ENCODE measurements around the gene MICAL3.
A peak's percentile ranks its signal among the peaks of the same experiment; 100 is the strongest.

MICAL3 gene

DNA sequence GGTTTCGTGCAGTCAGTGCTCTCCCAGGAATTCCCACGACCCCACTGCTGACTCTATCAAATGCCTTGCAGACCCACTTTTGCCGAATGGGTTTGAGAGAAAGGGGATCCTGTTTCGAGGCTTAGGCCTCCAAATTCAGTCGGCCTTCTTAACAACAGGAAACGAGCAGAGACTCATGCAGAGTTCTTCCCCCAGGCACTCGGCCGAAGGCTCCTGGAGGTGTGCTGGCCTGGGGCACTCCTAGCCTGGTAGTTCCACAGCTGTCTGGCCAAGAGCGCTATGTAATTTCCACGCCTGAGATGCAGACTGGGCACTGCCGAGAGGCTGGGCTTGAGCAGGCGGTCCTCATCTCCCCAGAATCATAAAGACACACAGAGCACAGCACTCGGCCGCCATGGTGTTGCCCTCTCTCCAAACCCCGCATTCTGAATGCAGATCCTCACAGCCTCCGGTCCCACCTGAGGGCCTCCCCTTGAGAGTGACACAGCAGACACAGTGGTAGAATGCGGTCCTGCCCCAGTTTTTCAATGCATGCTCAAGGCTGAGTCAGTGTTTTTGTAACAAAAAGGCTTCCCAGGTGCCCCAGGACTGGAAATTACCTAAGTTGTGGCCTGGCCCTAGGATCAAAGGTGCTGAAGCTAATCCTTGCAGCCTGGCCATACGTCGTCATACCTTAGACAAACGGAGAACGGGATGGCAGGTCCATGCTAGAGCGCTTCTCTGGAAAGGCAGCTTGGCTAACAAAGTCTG, 219.9 kb downstream of the MICAL3 start:
- no peak for DNase-seq

DNA sequence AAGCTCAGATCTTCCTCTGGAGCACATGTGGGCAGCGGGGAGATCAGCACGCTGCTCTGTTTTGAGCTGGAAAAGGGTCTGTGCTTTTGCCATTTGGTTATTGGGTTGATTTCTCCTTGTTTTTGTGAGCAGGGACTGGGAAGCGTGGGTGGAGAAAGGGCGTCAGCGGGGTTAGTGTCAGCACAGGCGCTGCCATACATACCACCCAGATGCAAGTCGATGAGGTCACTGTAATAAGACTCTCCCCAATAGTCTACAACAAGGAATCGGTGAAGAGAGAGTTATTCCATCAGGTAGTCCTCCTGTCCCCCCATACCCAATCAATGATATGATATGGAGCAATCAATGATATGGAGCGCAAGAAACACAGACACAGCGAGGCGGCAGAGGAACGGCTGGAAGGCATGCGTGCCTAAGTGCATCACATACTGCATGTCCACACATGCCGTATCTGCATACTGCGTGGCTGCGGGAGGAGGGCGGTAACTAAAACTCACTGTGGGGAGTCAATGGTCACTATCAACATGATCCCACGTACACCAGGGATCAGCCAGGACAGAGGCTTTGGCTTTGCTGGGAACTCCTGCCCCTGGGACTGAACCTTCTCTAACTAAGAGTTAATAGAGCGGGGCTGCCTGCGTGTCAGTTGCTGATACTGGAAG, 220.6 kb downstream of the MICAL3 start:
- DNase-seq, result no peak

DNA sequence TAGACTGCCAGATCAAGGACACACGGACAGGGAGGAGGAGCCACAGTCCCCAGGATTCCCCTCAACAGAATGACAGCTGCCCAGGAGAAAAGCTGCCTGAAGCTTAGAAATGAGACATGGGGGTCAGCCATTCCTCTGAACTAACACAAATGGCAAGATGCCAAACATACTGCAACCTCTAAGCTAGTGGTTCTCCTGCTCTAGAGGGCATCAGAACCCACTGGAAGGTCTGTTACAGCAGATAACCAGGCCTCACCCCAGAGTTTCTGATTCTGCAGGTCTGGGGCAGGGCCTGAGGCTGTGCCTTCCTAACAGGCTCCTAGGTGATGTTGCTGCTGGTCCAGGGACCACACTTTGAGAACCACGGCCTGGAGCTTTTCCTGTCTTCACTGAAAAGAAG, 221.5 kb downstream of the MICAL3 start:
- DNase-seq, result no peak

DNA sequence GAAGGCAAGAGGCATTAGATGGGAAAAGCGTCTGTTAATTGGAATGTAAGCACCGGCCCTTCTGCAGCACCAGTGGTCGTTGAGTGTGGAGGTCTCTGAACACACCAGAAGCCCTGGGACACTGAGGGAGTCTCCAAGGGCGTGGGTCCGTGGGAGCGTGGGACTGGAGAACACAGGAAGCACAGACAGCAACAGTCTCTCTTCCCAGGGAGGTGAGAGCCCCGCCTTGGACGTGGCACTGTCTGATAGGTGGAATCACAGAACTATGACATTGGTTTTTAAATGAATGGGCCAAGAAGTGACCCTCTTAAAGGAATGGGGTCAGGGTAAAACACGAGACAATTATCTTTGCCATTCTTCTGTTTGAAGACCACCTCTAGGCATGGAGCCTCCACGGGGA, 221.9 kb downstream of the MICAL3 start:
- DNase-seq, result no peak

DNA sequence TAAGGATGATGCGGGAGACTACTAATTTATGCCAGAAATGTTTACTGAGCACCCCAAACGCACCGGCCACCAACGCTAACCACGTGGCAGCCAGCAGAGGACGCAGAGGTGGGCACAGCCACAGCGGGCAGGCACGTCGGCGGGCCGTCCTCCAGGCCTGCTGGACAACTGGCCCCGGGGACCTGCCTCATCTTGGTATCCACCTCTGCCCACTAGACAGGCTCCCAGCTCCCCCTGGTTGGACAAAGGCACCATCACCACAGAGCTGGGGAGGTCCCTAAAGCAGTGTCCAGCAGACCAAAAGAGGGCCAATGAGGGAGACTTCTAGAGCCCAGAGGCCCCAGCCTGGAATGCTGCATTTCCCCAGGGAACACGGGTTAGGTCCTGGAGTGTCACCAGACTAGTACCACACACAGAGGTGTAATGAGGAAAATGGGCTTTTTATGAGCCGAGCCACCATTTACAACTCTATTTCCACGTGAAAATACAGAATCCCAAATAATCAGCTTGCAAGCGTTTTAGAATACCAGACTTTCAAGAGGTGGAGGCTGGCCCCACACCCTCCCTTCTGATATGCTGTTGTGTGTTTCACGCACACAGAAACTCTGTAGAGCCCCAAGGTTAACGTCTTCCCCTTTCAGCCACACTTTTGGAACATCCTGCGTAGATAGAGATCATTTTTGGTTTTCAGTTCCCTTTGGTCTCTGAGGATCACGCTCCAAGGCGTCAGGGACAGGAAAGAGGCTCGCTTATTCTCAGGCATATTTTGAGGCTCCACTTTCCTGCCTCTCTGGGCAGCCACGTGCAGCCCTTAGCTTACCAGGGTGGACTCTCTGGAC, 226.4 kb downstream of the MICAL3 start:
- no peak for DNase-seq

DNA sequence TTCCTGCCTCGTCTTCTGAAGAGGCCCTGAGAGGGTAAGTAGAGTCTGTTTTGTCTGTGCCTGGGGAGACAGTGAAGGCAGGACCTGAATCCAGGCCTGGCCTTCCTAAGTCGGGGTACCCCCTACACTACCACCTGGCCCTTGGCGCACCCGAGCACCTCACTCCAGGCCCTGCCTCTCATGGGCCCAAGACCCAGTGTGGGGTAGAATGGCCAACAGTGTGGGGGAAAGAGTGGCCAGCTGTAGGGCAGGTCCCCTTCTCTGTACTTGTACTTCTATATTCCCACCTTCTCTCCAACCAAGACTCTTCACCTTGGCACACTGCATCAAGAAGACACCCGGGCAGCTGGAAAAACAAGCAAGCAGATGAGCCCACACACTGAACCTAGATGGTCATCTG, 227.7 kb downstream of the MICAL3 start:
- no peak for DNase-seq

DNA sequence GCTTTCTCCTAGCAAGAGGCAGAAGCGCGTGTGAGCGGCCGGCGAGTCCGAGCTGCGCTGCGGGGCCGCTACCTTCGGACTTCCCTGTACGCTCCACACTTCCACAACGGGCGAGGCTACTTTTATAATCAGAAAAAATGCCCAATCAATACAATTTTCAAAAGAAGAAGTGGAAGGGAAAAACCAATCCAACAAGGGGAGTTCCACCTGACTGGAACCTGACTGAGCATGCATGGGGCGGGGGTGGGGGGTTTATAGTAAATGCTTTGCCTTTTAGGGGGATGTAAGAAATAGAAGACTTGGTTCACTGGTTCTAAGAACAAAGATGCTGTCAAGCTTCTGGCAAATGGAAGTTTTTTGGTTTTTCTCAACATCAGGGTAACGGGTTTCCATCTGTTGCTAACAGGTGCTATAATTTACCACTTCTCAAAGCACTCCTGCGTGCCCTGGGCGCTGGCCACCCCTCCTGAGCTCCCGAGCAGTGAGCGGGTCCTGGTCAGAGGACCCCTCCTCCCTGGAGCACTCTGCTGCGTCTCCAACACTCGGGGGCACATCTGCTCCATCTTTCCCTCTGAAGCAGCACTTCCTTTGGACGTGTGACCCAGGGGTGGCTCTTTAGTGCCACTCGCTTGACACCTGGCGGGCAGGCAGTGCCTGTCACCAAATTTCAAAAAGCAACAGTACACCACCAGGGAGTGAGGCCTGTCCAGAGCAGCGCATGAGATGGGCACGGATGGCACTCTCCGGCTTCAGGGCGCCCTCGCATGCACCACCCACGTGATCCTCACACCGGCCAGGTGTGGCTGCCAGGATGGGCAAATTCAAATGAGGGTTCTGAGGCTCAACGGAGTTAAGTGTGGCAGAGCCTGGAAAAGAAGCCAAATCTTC, 228.5 kb downstream of the MICAL3 start:
- DNase-seq, result no peak

DNA sequence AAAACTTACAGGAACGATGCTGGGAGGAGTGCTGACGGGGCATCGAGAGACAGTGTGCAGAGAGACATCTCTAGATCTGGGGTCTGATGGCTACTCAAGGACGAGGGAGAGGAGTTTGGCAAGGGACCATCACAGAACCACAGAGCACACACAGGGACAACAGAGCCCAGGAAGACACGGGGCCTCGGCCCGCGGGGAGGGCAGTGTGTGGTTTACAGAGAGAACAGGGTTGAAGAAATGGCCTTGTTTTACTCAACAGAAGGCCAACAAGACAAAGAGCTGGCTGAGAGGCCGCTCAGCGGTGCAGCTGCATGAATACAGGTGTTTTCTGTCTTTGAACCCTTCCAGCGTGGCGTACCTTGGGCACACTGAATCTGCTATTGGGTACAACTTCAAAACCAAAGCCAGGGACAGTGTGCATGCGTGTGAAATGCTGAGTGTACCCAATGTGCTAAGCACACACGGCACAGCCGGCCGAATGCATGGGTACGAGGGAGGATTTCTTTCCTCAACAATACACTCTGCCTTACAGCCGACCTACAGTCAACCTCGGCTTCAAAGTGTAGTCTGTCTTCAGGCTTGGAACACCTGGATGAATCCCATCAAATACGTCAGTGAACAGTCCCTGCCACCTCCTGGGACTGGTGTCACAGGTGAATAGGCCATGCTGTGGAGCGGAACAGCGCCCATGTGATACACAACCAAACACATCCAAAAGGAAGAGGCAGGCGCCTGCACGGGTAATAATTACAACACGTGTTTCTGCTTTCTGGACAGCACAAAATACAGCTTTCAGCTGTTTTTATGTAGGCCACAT, 229.4 kb downstream of the MICAL3 start:
- DNase-seq, result no peak

DNA sequence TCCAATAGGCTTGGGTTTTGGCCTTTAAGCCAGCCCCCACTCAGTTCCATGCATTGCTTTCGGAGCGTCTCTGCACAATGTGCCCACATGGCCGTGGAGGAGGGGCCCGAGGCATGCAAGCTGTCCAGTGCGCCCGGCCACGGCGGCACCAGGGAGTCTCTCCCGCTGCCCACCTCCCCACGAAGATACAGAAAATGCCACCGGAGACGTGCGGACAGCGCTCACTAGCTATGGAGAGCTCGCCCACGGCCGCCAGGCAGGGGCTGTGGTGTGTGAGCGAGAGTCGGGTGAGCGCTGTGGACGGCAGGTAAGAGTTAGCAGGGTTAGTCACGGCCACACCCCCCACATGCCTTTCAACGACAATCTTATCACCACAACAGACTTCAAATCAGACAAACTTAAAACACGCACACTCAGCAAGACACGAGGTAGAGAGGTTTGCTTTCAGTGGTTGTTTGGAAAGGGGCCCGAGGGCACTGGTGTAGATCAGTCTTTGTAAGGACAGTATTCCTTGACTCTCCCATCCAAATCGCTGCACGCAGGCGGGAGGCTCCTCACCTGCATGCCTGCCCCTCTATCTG, 231.4 kb downstream of the MICAL3 start:
- DNase-seq, result no peak

DNA sequence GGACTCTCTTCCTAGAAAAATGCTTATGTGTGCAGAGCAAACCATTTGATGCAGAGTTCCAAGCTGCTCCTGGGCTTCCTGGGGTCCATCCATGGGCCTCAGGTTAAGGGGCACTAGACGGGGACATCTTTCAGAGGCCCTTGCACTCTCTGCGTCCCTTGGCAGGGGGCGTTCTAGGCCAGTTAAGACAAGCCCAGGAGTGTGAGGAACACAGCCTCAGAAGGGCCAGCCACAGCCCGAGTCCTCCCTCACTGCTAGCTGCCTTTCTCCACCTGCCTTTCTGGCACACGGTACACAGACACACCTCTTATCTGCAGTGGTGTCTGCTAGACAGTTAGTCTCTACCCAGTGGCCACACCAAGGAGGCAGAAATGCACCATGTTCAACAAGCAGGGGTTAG, 232.1 kb downstream of the MICAL3 start:
- DNase-seq, result no peak

DNA sequence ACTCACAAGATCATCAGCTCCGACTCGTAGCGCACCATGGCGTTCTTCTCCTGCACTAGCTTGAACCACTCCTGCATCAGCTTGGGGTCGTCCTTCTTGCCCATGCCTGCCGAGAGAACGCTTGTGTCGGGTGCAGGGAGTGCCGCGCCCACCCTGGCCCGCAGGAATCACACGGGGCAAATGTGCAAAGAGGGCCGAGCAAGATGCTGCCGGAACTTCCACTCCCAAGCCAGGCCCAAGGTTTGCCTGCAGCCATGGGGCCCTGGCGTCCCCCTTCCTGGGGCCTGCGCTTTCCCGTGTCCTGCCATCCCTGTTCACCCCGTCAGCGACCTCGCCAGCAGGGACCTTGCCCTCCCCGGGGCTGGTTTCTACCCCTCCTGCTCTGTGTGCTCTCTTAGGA, 233.2 kb downstream of the MICAL3 start:
- no peak for DNase-seq

DNA sequence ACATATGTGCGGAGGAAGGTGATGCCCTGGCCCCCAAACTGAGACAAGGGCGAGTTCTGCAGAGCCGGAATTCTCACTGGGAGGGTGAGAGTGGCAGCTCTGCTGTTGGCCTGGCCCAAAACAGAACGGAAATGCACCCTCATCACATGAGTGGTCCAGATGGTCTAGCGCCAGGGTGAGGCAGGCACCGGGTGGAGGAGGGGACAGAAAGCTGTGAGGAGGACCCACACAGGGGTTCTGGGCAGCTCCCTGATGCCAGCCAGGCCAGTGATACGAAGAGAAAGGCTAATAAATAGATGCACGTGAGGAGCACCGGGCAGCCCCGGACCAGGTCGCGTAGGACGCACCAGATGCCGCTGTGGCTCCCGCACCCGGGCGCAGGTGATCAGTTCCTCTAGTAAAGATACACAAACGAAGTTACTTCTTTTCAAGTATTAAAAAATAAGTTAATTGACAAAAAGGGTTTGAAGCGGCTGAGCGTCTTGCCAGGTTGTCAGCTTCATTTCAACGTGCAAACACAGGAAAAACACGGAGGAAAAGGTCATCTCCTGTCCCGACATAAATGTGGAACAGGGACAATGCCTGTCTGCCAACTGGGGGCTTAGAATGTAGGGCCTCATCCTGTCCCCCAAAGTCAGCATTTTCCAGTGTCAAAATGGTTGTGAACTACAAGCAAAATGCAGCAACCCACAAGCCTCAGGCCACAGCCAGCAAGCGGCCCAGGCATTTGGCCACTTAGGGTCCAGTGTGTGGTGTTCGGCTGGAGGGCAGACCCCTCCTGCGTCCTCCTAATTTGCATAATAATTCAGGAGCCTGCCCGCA, 234.8 kb downstream of the MICAL3 start:
- DNase-seq, result no peak

DNA sequence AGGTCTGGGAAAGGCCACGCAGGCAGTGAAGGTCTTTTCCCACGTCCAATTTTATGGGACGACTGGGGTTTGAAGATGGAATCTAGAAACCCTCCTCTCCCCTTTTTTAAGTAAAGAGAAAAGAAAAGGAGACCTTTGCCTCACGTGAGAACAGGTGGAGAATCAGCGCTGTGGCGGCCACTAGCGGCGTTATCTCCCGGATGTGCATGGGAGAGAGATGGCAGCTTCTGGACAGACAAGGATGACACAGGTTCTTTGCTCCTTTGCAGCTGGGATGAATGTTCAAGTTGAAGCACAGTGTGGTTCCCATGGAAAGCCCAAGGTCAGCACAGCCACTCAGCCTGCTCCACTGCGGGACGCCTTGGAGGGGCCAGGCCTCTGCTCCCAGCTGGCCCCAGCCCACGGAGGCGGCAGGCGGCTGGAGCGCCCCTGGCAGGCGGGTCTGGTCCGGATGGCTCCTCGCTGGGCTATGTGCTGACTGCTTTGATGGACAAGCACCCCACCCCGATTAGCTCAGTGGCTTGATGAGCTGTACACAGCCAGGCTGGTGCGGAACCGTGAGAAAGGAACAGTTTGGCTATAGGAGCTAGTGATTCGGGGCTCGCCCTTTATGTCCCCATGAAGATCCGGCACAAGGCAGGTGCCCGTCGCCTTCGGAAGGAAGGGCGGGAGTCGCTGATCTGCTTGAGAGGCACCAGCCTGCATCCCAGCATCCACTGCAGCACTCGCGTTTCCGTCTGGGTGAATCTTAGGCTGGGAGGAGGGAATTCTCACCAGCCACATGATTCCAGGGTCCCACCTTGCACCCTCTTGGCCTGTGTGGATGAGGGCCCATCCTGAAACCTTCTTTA, 235.6 kb downstream of the MICAL3 start:
- no peak for DNase-seq

DNA sequence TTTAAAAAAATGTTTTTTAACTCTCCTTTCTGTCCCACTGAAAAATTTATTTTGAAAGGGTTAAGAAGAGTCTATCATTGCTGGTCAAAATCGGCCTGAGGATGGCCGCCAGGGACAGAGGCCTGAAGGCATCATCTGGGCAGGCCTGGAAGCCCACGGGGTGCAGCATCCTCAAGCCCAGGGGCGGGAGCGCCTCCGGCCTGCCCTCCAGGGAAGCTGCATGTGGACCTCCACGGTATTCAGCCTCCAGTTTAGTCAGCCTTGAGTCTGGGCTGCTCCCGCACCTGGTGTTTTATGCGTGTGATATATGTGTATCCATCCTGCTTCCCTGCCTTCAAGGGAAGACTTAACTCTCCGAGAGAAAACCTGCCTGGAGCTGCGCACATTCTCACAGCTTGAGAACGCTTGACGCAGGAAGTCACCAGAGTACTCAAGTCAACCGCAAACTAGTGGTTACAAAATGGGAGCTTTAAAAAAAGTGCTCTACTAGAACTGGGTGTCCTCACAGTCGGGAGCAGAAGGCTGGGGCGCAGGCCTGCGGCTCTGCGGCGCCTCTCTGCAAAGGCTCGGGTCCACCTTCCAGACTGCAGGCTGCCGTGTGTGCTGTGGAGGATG, 236.5 kb downstream of the MICAL3 start:
- no peak for DNase-seq

DNA sequence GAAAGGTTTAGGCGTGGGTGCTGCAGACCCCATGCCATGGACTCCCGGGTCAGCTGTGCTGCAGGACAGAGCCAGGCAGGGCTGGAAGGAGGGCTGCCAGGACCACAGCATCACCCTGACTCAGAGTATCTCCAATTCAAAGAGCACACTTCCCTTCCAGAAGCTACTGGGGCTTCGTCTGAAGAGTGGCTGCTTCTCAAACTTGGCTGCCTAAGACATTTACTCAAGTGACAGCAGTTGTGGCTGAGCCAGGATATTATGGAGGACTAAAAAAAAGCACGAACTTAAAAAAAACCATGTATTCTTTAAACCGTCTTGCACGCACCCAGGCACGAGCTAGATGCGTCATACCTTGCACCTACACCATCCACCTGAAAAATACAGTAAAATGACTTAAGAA, 237.1 kb downstream of the MICAL3 start:
- no peak for DNase-seq

DNA sequence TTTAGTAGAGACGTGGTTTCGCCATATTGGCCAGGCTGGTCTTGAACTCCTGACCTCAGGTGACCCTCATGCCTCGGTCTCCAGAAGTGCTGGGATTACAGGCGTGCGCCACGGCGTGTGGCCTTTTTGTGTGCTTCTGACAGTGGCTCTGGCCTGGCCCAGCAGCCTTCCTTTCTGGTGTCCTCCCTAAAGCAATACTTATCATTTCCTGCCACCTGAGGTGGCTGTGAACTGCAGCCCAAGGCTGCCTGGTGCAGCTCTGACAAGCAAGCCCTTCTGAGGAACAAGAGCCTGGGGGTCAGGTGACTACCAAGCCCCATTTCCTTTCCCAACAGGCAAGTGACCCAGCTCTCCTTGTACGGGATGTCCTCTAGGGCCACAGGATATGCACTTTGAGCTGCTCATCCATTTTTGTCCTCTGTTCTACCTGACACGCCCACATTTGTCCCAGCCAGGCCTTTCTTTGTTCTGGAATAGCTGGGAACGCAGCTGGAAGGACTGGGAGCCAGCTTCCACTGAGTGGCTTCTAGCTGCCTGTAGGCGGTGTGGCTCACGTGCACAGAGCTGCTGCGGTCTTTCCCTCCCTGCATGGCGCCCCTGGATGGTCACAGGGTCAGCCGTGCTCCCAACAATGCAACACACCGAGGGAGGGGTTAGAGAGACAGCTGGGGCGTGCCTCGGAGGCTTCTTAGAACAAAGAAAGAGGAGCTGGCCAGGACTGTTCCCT, 237.8 kb downstream of the MICAL3 start:
- peak; percentile 96 for DNase-seq

DNA sequence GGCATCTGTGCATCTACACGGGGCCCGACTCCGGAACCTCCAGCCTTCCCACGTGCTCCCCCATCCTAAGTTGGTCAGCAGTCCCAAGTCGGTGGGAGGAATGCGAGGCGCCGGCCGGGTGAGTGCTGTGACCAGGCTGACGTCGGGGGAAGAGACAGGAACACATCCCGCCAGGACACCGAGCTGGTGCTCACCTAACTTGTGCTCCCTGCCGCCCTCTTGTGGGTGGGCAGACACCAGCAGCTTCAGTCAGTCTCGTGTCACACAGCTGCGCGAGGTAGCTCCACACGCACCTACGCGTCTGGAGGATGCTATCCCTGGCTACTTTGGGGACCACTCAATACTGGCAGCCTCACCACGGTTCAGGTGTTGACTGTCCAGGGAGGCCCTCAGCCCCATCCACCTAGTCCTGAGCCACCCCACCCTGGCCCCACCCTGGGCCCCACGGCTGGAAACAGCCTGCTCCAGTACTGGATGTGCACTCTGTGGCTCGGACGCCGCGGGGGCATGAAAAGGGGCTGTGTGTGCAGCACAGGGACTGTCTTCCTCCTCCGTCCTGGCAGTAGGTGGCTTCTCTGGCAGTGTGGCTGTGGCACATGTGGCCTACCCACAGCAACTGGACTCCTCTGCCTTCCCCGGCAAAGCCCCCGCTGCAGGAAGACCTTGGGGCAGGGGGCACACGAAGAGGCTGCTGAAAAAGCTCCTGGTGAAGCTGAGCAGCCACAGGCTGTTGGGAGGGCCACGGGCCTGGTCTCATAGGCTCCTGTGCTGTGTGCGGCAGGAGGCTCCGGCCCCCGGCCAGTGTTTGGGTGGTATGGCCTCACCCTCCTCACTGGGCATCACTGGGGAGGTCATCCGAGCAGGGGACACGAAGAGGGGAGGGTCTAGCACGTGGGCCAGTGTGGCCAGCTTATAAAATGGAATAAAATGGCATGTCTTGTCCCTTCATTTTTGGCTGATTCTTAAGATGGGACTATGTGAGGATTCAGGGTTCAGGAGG, 238.9 kb downstream of the MICAL3 start:
- peak; percentile 60 for DNase-seq
